Kidney (tissue), 14 donors: Measurements from ENCODE around the gene TRPM1. TPM values are rescaled to one million over a fixed set of nuclear protein-coding genes. Genes with fewer than 3 reads are reported as not detected.

Experiments used
- DNase-seq, 5 donors: peaks; one replicate each; pipeline ENCODE4 v3.0.0-alpha.2; 2013 to 2020
- FAIRE-seq: peaks from 2 replicates; lab custom pipeline; 2012; peaks lifted over from hg19 to GRCh38; lab: Jason Lieb, UNC
- H3K27ac ChIP-seq, 2 donors: one replicate each; pipeline ENCODE4 v1.7.0; 2013; ENCODE audit warnings: low read depth in 2 of 2, low read length in 2 of 2, inconsistent platforms in 1 of 2
- H3K27me3 ChIP-seq: one replicate; pipeline ENCODE4 v1.7.1; 2013; ENCODE audit warnings: low read length, inconsistent platforms; ENCODE audit not compliant: control insufficient read depth, insufficient read depth
- H3K36me3 ChIP-seq, 3 donors: one replicate each; pipeline versions ENCODE4 v1.7.0 to v1.7.1; 2013; ENCODE audit warnings: low read length in 3 of 3, control low read depth in 1 of 3, inconsistent platforms in 1 of 3; ENCODE audit not compliant: insufficient read depth in 3 of 3, control insufficient read depth in 2 of 3
- H3K4me1 ChIP-seq, 3 donors: one replicate each; pipeline versions ENCODE4 v1.7.0 to v1.7.1; 2013; ENCODE audit warnings: low read length in 3 of 3, inconsistent platforms in 1 of 3, low read depth in 1 of 3; ENCODE audit not compliant: control insufficient read depth in 2 of 3, insufficient read depth in 2 of 3
- H3K4me3 ChIP-seq, 3 donors: one replicate each; pipeline versions ENCODE4 v1.7.0 to v1.8.1; 2013; ENCODE audit warnings: low read length in 3 of 3, control low read depth in 1 of 3, inconsistent platforms in 1 of 3
- H3K9ac ChIP-seq, 3 donors: one replicate each; pipeline versions ENCODE4 v1.7.0 to v1.7.1; 2013; ENCODE audit warnings: low read length in 3 of 3, control low read depth in 1 of 3, inconsistent platforms in 1 of 3
- H3K9me3 ChIP-seq, 3 donors: one replicate each; pipeline versions ENCODE4 v1.7.0 to v1.7.1; 2013; ENCODE audit warnings: low read length in 3 of 3, control low read depth in 1 of 3, inconsistent platforms in 1 of 3; ENCODE audit not compliant: control insufficient read depth in 2 of 3, insufficient read depth in 1 of 3
- intact Hi-C: fragments of 100-400 bp; cut with DNase I; formaldehyde crosslinking; loops from one replicate; pipeline ENCODE4 v1.11.1; 2022
- polyA plus RNA-seq: library from polyadenylated mRNA; stranded (reverse); fragments of 350-450 nt; fragmentation: Illumina TruSeq; extraction: RNeasy Lipid Tissue Mini Kit (QIAGEN cat#74804); gene quantifications from one replicate; pipeline ENCODE4 v1.2.3, GENCODE V29; 2014; ENCODE audit warnings: low read depth, low replicate concordance; ENCODE audit not compliant: insufficient read depth
- total RNA-seq: library from RNA; stranded (reverse); fragmentation: NEBNext Ultra II Directional; extraction: Animal tissue kit (Norgen Biotek cat#: 25700); gene quantifications from one replicate; pipeline ENCODE4 v1.2.1, GENCODE V29; 2021
- TF ChIP-seq, protein P1 (sequence below): IDR thresholded peaks from 3 replicates; pipeline ENCODE4 v1.5.1; 2012; ENCODE audit warnings: mild to moderate bottlenecking, moderate library complexity, borderline replicate concordance; ENCODE audit not compliant: insufficient read depth; ENCODE audit errors: extremely low read depth
- donor health status: control.
- donor health status: control.
- donor health status: control.
- donor health status: control.
- donor health status: control.
- donor health status: DM: yes; HTN: yes; CAD: no.
- donor health status: Normal renal cell carcinoma (clear cell type).

The TRPM1 gene
- total and polyA plus RNA-seq, 2 donors from 2014 or later, result 1.3 TPM; not detected in 1

DNA sequence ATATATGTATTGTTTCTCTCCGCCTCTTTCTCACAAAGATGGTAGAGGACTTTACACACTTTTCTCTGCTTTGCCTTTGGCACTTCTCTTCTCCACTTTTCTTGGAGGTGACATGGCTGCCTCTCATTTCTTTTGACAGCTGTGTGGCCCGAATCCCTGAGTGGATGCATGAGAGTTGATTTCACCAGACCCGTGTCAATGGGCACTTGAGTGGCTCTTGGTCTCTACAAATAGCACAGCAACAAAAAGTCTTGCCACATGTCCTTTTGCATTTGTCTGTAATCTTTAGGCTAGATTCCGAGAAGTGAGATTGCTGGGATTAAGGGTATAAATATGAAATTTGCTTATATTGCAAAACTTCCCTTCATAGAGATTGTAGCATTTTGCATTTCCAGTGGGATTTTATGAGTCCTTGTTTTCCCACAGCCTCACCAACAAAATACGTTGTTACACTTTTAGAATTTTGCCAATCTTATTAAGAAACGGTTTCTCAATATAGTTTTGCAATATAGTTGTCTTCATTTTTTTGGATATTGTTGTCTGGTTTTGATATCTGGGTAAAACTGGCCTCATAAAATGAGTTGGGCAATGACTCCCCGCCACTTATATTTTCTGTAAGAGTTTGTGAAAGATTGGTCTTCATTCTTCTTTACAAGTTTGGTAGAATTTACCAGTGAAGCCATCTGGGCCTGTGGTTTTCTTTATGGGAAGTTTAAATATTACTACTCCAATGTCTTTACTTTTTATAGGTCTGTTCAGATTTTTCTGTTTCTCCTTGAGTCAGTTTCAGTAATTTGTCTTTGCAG is 5.2 kb upstream of the TRPM1 start:
- intact Hi-C loops, result no loop called here
- H3K27ac ChIP-seq, result no peak overlapping the region
- FAIRE-seq, result no peak
- no peaks in the 10 kb centered on the region for H3K9me3 ChIP-seq
- DNase-seq, result no peak
- no peak overlapping the region for H3K4me3 ChIP-seq
- H3K4me1 ChIP-seq, result no peaks in the 10 kb centered on the region
- H3K27me3 ChIP-seq, result no peaks in the 10 kb centered on the region
- no peaks in the 10 kb centered on the region for H3K36me3 ChIP-seq
- TF ChIP-seq, protein P1, sequence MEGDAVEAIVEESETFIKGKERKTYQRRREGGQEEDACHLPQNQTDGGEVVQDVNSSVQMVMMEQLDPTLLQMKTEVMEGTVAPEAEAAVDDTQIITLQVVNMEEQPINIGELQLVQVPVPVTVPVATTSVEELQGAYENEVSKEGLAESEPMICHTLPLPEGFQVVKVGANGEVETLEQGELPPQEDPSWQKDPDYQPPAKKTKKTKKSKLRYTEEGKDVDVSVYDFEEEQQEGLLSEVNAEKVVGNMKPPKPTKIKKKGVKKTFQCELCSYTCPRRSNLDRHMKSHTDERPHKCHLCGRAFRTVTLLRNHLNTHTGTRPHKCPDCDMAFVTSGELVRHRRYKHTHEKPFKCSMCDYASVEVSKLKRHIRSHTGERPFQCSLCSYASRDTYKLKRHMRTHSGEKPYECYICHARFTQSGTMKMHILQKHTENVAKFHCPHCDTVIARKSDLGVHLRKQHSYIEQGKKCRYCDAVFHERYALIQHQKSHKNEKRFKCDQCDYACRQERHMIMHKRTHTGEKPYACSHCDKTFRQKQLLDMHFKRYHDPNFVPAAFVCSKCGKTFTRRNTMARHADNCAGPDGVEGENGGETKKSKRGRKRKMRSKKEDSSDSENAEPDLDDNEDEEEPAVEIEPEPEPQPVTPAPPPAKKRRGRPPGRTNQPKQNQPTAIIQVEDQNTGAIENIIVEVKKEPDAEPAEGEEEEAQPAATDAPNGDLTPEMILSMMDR, result no peak
- H3K9ac ChIP-seq, result no peak overlapping the region

DNA sequence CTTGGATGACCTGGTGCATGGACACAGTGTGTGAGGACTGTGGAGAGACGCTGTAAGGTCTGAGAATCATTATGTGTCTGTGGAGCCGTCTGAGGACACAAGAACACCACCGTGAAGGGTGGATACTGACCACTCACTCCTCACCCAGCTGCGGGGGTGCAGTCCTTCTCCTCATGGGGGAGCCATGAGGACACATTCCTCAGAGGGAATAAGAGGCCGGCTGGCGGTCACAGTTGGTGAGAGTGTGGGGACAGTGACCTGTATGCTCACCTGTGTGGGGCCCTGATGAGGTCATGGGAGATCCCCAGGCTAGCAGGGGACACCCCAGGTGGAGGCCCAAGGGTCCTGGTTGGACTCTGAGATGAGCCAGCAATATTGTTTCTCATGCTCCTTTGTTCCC is 2.5 kb upstream of the TRPM1 start:
- intact Hi-C loops, result no loop called here
- Histone ChIP-seq H3K27ac (no peak overlapping the region), H3K36me3 (no peaks in the 10 kb centered on the region), H3K9me3 (no peaks in the 10 kb centered on the region), H3K9ac (no peak overlapping the region), H3K4me1 (peaks cover 2 to 11% (median 2%) of the 10 kb centered on the region in 3 donors), H3K27me3 (no peaks in the 10 kb centered on the region), H3K4me3 (no peak overlapping the region)
- DNase-seq (no peak), FAIRE-seq (no peak)
- TF ChIP-seq, protein P1, result no peak

DNA sequence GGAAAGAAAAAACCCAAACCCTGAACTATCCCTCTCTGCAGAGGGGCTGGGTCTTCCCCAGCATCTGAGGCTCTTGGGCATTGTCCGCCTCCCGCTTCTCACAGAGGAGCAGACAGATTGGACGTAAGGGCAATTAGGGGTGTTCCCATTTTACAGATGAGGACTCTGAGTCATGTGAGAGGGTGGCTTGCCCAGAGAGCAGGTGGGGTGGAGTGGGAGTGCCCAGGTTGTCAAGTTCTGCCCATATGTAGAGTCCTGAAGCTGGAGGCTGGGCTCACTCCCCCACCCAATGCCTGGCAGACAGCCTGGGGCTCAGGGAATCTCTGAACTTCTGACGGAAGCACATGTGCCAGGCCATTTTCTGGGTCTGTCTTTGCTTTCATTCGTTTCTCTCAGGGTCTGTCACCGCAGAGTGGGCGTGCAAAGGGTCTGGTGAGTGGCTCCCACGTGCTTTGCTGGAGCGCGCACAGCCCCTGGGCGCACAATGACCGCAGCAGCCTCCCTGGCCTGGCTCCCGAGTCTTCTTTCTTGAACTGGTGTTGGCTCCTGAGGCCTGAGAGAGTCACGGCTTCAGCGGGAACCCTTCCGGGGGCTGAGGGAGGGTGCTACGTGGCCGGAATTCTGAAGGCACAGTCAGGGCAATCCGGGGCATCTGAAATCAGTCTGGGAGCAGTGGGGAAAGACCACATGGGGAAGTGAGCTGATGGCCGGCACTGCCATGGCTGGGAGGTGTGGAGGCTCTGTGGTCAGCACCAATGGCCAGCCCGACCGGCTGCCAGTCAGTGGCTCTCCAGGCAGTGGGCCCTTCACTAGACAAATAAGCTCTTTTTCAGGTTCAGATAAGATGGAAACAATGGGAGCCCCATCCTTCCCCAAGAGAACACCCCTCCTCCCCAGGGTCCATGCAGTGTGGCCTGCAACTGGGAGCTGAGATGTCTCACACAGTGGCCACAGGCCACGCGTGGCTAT is 1.1 kb upstream of the TRPM1 start:
- no peaks in the 10 kb centered on the region for H3K36me3 ChIP-seq
- no peak for DNase-seq
- H3K27me3 ChIP-seq, result no peaks in the 10 kb centered on the region
- no peak overlapping the region for H3K4me3 ChIP-seq
- TF ChIP-seq, protein P1, result no peak
- H3K4me1 ChIP-seq, result peaks cover 4 to 17% (median 6%) of the 10 kb centered on the region in 3 donors
- intact Hi-C loops, result no loop called here
- H3K9me3 ChIP-seq, result no peaks in the 10 kb centered on the region
- no peak for FAIRE-seq
- H3K27ac ChIP-seq, result no peak overlapping the region
- no peak overlapping the region for H3K9ac ChIP-seq
